ENCODE measurements around the gene EDC4. TPM values are rescaled to one million over a fixed set of nuclear protein-coding genes. Genes with fewer than 3 reads are reported as not detected.

The EDC4 gene
- total and polyA plus RNA-seq, 4 donors, result 14.4 to 66.4 (median 50.0) TPM

- no peak overlapping the region for H3K4me3 ChIP-seq (ENCODE audit: low read length in 2 of 2)
- peak; percentile 20 for ATAC-seq (ENCODE audit: low FRiP score)
- WGBS, 2 donors, result 7 to 12% methylated on average over 6 of the region's 6 CpGs
- H3K36me3 ChIP-seq (ENCODE audit: control insufficient read depth in 1 of 2, insufficient read depth in 2 of 2, low read length in 1 of 2), result no peaks in the 10 kb centered on the region
- no peaks in the 10 kb centered on the region for H3K4me1 ChIP-seq (ENCODE audit: control insufficient read depth in 1 of 2, insufficient read depth in 2 of 2, low read length in 2 of 2)
- DNase-seq, result no peak
- H3K27ac ChIP-seq (ENCODE audit: low read depth in 1 of 2, low read length in 2 of 2), result peak overlapping the region in 1 of 2 donors; percentile 13
- H3K27me3 ChIP-seq (ENCODE audit: control insufficient read depth in 1 of 2, insufficient read depth in 2 of 2, low read length in 1 of 2), result no peaks in the 10 kb centered on the region
- H3K9me3 ChIP-seq (ENCODE audit: control insufficient read depth, low read length), result no peaks in the 10 kb centered on the region
- intact Hi-C loops (cut with DNase I), result no loop called here
Observed at GRCh38 chr16:67917140-67917851, 44.4 kb downstream of the EDC4 start.

GRCh38 chr16:67917852-67918236 lies 45.0 kb downstream of the EDC4 start:
- Histone ChIP-seq H3K4me3 (ENCODE audit: low read length in 2 of 2) (no peak overlapping the region), H3K4me1 (ENCODE audit: control insufficient read depth in 1 of 2, insufficient read depth in 2 of 2, low read length in 2 of 2) (no peaks in the 10 kb centered on the region), H3K36me3 (ENCODE audit: control insufficient read depth in 1 of 2, insufficient read depth in 2 of 2, low read length in 1 of 2) (no peaks in the 10 kb centered on the region), H3K9me3 (ENCODE audit: control insufficient read depth, low read length) (no peaks in the 10 kb centered on the region), H3K27me3 (ENCODE audit: control insufficient read depth in 1 of 2, insufficient read depth in 2 of 2, low read length in 1 of 2) (no peaks in the 10 kb centered on the region), H3K27ac (ENCODE audit: low read depth in 1 of 2, low read length in 2 of 2) (no peak overlapping the region)
- no peak for DNase-seq
- intact Hi-C loops (cut with DNase I), result no loop called here
- ATAC-seq (ENCODE audit: low FRiP score), result no peak
- 68 to 71% methylated on average over 4 of the region's 4 CpGs for WGBS, 2 donors

GRCh38 chr16:67919622-67920221 lies 46.9 kb downstream of the EDC4 start:
- Histone ChIP-seq H3K27me3 (ENCODE audit: control insufficient read depth in 1 of 2, insufficient read depth in 2 of 2, low read length in 1 of 2) (no peaks in the 10 kb centered on the region), H3K36me3 (ENCODE audit: control insufficient read depth in 1 of 2, insufficient read depth in 2 of 2, low read length in 1 of 2) (no peaks in the 10 kb centered on the region), H3K27ac (ENCODE audit: low read depth in 1 of 2, low read length in 2 of 2) (no peak overlapping the region), H3K4me3 (ENCODE audit: low read length in 2 of 2) (no peak overlapping the region), H3K9me3 (ENCODE audit: control insufficient read depth, low read length) (no peaks in the 10 kb centered on the region), H3K4me1 (ENCODE audit: control insufficient read depth in 1 of 2, insufficient read depth in 2 of 2, low read length in 2 of 2) (no peaks in the 10 kb centered on the region)
- no peak for DNase-seq
- no peak for ATAC-seq (ENCODE audit: low FRiP score)
- intact Hi-C loops (cut with DNase I), result no loop called here
- 87 to 93% methylated on average over 6 of the region's 6 CpGs for WGBS, 2 donors

GRCh38 chr16:67922221-67922620 lies 49.4 kb downstream of the EDC4 start:
- ATAC-seq (ENCODE audit: low FRiP score), result no peak
- H3K36me3 ChIP-seq (ENCODE audit: control insufficient read depth in 1 of 2, insufficient read depth in 2 of 2, low read length in 1 of 2), result no peaks in the 10 kb centered on the region
- WGBS, 2 donors, result 83 to 88% methylated on average over 5 of the region's 5 CpGs
- no peak overlapping the region for H3K4me3 ChIP-seq (ENCODE audit: low read length in 2 of 2)
- intact Hi-C loops (cut with DNase I), result no loop called here
- H3K27ac ChIP-seq (ENCODE audit: low read depth in 1 of 2, low read length in 2 of 2), result no peak overlapping the region
- DNase-seq, result no peak
- no peaks in the 10 kb centered on the region for H3K4me1 ChIP-seq (ENCODE audit: control insufficient read depth in 1 of 2, insufficient read depth in 2 of 2, low read length in 2 of 2)
- no peaks in the 10 kb centered on the region for H3K27me3 ChIP-seq (ENCODE audit: control insufficient read depth in 1 of 2, insufficient read depth in 2 of 2, low read length in 1 of 2)
- no peaks in the 10 kb centered on the region for H3K9me3 ChIP-seq (ENCODE audit: control insufficient read depth, low read length)

- intact Hi-C loops (cut with DNase I), result no loop called here
- DNase-seq (no peak), ATAC-seq (ENCODE audit: low FRiP score) (no peak)
- Histone ChIP-seq H3K27ac (ENCODE audit: low read depth in 1 of 2, low read length in 2 of 2) (no peak overlapping the region), H3K9me3 (ENCODE audit: control insufficient read depth, low read length) (no peaks in the 10 kb centered on the region), H3K36me3 (ENCODE audit: control insufficient read depth in 1 of 2, insufficient read depth in 2 of 2, low read length in 1 of 2) (peaks cover 0 to 2% of the 10 kb centered on the region in 2 donors), H3K27me3 (ENCODE audit: control insufficient read depth in 1 of 2, insufficient read depth in 2 of 2, low read length in 1 of 2) (no peaks in the 10 kb centered on the region), H3K4me3 (ENCODE audit: low read length in 2 of 2) (no peak overlapping the region), H3K4me1 (ENCODE audit: control insufficient read depth in 1 of 2, insufficient read depth in 2 of 2, low read length in 2 of 2) (no peaks in the 10 kb centered on the region)
- WGBS, 2 donors, result 85 to 86% methylated on average over 8 of the region's 8 CpGs
Observed at GRCh38 chr16:67922740-67923139, 49.9 kb downstream of the EDC4 start.

- H3K9me3 ChIP-seq (ENCODE audit: control insufficient read depth, low read length), result no peaks in the 10 kb centered on the region
- H3K27me3 ChIP-seq (ENCODE audit: control insufficient read depth in 1 of 2, insufficient read depth in 2 of 2, low read length in 1 of 2), result no peaks in the 10 kb centered on the region
- intact Hi-C loops (cut with DNase I), result no loop called here
- H3K36me3 ChIP-seq (ENCODE audit: control insufficient read depth in 1 of 2, insufficient read depth in 2 of 2, low read length in 1 of 2), result peaks cover 0 to 2% of the 10 kb centered on the region in 2 donors
- no peak overlapping the region for H3K4me3 ChIP-seq (ENCODE audit: low read length in 2 of 2)
- no peak overlapping the region for H3K27ac ChIP-seq (ENCODE audit: low read depth in 1 of 2, low read length in 2 of 2)
- DNase-seq (no peak), ATAC-seq (ENCODE audit: low FRiP score) (no peak)
- WGBS, 2 donors, result 71 to 75% methylated on average over 10 of the region's 10 CpGs
- H3K4me1 ChIP-seq (ENCODE audit: control insufficient read depth in 1 of 2, insufficient read depth in 2 of 2, low read length in 2 of 2), result no peaks in the 10 kb centered on the region
Observed at GRCh38 chr16:67923414-67924116, 50.7 kb downstream of the EDC4 start.

- Histone ChIP-seq H3K27me3 (ENCODE audit: control insufficient read depth in 1 of 2, insufficient read depth in 2 of 2, low read length in 1 of 2) (no peaks in the 10 kb centered on the region), H3K4me3 (ENCODE audit: low read length in 2 of 2) (no peak overlapping the region), H3K9me3 (ENCODE audit: control insufficient read depth, low read length) (no peaks in the 10 kb centered on the region), H3K27ac (ENCODE audit: low read depth in 1 of 2, low read length in 2 of 2) (no peak overlapping the region), H3K36me3 (ENCODE audit: control insufficient read depth in 1 of 2, insufficient read depth in 2 of 2, low read length in 1 of 2) (peaks cover 0 to 2% of the 10 kb centered on the region in 2 donors), H3K4me1 (ENCODE audit: control insufficient read depth in 1 of 2, insufficient read depth in 2 of 2, low read length in 2 of 2) (no peaks in the 10 kb centered on the region)
- WGBS, 2 donors, result 86 to 93% methylated on average over 10 of the region's 10 CpGs
- intact Hi-C loops (cut with DNase I), result no loop called here
- ATAC-seq (ENCODE audit: low FRiP score) (no peak), DNase-seq (no peak)
Observed at GRCh38 chr16:67924140-67924906, 51.5 kb downstream of the EDC4 start.

GRCh38 chr16:67926181-67926750 lies 53.4 kb downstream of the EDC4 start:
- Histone ChIP-seq H3K27ac (ENCODE audit: low read depth in 1 of 2, low read length in 2 of 2) (peak overlapping the region in 1 of 2 donors; percentile 41), H3K36me3 (ENCODE audit: control insufficient read depth in 1 of 2, insufficient read depth in 2 of 2, low read length in 1 of 2) (peaks cover 0 to 2% of the 10 kb centered on the region in 2 donors), H3K4me3 (ENCODE audit: low read length in 2 of 2) (no peak overlapping the region), H3K27me3 (ENCODE audit: control insufficient read depth in 1 of 2, insufficient read depth in 2 of 2, low read length in 1 of 2) (no peaks in the 10 kb centered on the region), H3K4me1 (ENCODE audit: control insufficient read depth in 1 of 2, insufficient read depth in 2 of 2, low read length in 2 of 2) (no peaks in the 10 kb centered on the region), H3K9me3 (ENCODE audit: control insufficient read depth, low read length) (no peaks in the 10 kb centered on the region)
- ATAC-seq (ENCODE audit: low FRiP score) (no peak), DNase-seq (peak in 1 of 2 donors; percentile 72)
- WGBS, 2 donors, result 9 to 10% methylated on average over 13 of the region's 13 CpGs
- intact Hi-C loops (cut with DNase I), result no loop called here
